ENCODE data around the gene DNTT. TPM values are rescaled to one million over a fixed set of nuclear protein-coding genes. Genes with fewer than 3 reads are reported as not detected.

DNTT gene
- total and polyA plus RNA-seq, 2 of the 13 experiments (the other 11 are each of a cell fraction or from before 2014, with no cell fraction given), result not detected

GRCh38 chr10:96276426-96276825 lies 27.8 kb upstream of the DNTT start:
- TF ChIP-seq NFYC (CRISPR knock-in tag; IDR thresholded peaks at IDR 0.05) (no peak), PHF8 (CRISPR knock-in tag; IDR thresholded peaks at IDR 0.05) (no peak), ZNF639 (CRISPR knock-in tag; conservative IDR thresholded peaks at IDR 0.05) (no peak), POLR2AphosphoS5 (IDR thresholded peaks at IDR 0.05; ENCODE audit: low read depth, low read length) (no peak), ZNF800 (CRISPR knock-in tag; IDR thresholded peaks at IDR 0.05) (no peak), NFYB (CRISPR knock-in tag; IDR thresholded peaks at IDR 0.05) (no peak), KMT2A (CRISPR knock-in tag; IDR thresholded peaks at IDR 0.05) (no peak), ONECUT2 (CRISPR knock-in tag; IDR thresholded peaks at IDR 0.05) (no peak), ZNF407 (CRISPR knock-in tag; IDR thresholded peaks at IDR 0.05; ENCODE audit: not compliant biosample characterization) (no peak), ZNF224 (CRISPR knock-in tag; IDR thresholded peaks at IDR 0.05) (no peak)
- TF ChIP-seq, protein P1, sequence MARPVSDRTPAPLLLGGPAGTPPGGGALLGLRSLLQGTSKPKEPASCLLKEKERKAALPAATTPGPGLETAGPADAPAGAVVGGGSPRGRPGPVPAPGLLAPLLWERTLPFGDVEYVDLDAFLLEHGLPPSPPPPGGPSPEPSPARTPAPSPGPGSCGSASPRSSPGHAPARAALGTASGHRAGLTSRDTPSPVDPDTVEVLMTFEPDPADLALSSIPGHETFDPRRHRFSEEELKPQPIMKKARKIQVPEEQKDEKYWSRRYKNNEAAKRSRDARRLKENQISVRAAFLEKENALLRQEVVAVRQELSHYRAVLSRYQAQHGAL (CRISPR knock-in tag; IDR thresholded peaks at IDR 0.05; ENCODE audit: not compliant biosample characterization), result no peak
- H3K36me3 ChIP-seq (replicated peaks in 1 of 2; ENCODE audit: control insufficient read depth in 1 of 2, insufficient read depth in 2 of 2, low read length in 2 of 2), result no peaks in the 10 kb centered on the region
- DNase-seq (ENCODE audit: low spot score) (no peak), FAIRE-seq (no peak), ATAC-seq (no peak)
- H3K4me2 ChIP-seq (ENCODE audit: low read depth, low read length), result no peak overlapping the region
- no peak overlapping the region for H2AFZ ChIP-seq (ENCODE audit: low read length)
- 67% methylated on average over 6 of the region's 6 CpGs for WGBS (ENCODE audit: low lambda C conversion rate)
- no peaks in the 10 kb centered on the region for H3K79me2 ChIP-seq (ENCODE audit: insufficient read depth, low read length)
- in situ Hi-C loops (cut with HindIII; ENCODE audit: extremely low pct_ligation_motif_present, low pct_unique_long_range_greater_than_20kb), result no loop called here
- no peaks in the 10 kb centered on the region for H3K4me1 ChIP-seq (ENCODE audit: insufficient read depth, low read length)
- no TSS peak for BruUV-seq (replicated peaks)
- H3K9ac ChIP-seq (ENCODE audit: insufficient read depth, low read depth, low read length), result no peak overlapping the region
- H3K9me3 ChIP-seq (ENCODE audit: low read length), result no peaks in the 10 kb centered on the region
- intact Hi-C loops (cut with micrococcal nuclease; ENCODE audit: unreplicated experiment), result no loop called here
- H3K27me3 ChIP-seq (ENCODE audit: control insufficient read depth in 1 of 2, insufficient read depth in 2 of 2, low read length in 2 of 2), result 0 out of 5 replicates have a peak, but pooled peaks cover 0 to 1% of the 10 kb centered on the region in 2 experiments
- POLR2A ChIA-PET, result no interaction called here
- CTCF ChIA-PET (ENCODE audit: low intra/inter-chr PET ratio, low total read pairs), result no interaction called here
- no peaks in the 10 kb centered on the region for H4K20me1 ChIP-seq (ENCODE audit: insufficient read depth, low read length)
- H3K27ac ChIP-seq (ENCODE audit: extremely low read length, insufficient read depth, low read length), result no peak overlapping the region
- H3K4me3 ChIP-seq (replicated peaks in 1 of 3; ENCODE audit: insufficient read depth in 1 of 3, low read depth in 2 of 3, low read length in 3 of 3), result no peak overlapping the region
